Inferior parietal cortex (tissue), 1 donor: ENCODE data around the gene PLCD1.
"Not testable (repeated sequence)": the region's sequence is repeated elsewhere in the genome, so short reads cannot be mapped to it uniquely, and the experiment has no call there.

Source experiments
- DNase-seq: peaks from one replicate; pipeline ENCODE4 v3.0.0-alpha.2; 2016; ENCODE audit errors: extremely low spot score

The PLCD1 gene

GRCh38 chr3:38000242-38000916 is 29.1 kb downstream of the PLCD1 start:
- DNase-seq: no peak

DNA sequence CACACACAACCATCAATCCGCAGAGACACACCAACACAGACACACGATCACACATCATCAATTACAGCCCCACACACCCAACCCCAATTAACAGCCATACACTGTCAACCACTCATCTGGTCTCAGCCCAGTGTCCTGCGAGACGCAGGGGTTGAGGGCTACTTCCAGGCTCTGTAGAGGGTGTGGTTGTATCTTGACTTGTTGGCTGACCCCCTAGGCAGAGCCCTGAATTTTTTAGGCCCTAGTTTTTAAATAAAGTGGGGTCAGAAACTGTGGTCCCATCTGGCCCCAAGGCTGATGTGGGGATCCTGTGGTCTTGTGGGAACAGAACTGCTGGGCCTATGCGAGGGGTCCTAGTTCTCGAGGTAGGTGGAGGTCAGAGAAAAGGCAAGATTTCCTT is 29.6 kb downstream of the PLCD1 start:
- no peak for DNase-seq

DNA sequence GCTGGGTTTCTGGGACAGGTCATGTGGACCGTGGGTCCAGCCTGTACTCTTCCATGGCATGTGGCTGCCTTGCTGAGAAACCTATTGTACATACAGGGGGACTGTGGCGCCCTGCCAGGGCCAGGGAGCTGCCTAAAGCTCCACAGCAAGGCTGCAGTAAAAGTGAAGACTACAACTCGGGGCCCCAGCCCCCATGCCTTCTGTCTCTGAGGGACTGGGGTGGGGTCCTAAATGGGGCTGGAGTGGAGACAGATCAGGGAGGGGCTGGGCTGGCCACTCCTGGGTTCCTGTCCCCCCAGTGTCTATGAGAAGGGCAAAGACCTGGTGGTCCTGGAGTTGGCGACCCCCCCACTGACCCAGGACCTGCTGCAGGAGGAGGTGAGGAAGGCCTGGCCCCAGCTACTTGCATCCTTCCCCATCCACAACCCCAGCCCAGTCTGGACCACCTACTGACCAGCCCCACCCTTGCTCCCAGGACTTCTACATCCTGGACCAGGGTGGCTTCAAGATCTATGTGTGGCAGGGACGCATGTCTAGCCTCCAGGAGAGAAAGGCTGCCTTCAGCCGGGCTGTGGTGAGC is 31.6 kb downstream of the PLCD1 start:
- DNase-seq: no peak

DNA sequence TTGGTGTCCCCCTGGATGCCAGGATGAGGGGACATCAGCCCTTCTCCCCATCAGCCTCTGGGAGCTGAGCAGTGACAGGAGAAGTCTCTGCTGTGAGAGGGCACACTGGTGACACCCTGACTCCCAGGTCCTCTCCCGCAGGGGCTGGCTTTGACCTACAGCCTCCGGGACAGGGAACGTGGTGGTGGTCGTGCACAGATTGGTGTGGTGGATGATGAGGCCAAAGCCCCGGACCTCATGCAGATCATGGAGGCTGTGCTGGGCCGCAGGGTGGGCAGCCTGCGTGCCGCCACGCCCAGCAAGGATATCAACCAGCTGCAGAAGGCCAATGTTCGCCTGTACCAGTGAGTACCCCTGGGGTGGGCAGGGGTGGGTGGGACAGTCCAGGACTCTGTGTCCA is 32.1 kb downstream of the PLCD1 start:
- DNase-seq: no peak

DNA sequence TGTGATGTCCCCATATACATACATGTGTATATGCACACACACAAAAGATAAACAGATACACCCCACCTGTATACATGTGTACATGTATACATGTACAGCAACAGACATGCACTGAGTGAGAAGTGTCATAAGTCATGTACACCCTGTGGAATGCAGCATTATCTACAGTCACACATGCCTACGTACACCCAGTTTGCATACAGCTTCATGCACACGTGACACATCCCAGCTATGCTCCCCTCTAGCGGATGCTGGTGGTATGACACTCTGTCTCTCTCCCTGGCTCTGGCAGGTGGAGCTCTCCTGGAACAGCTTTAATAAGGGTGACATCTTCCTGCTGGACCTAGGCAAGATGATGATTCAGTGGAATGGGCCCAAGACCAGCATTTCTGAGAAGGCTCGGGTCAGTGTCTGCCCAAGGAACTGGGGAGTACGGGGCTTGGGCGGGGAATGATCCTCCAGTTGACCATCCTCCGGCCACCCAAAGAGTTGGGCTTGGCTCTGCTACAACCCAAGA is 32.6 kb downstream of the PLCD1 start:
- DNase-seq: peak; percentile 79

GRCh38 chr3:37995652-37996641 is 33.5 kb downstream of the PLCD1 start:
- DNase-seq: no peak

GRCh38 chr3:37994639-37994972 is 34.8 kb downstream of the PLCD1 start:
- no peak for DNase-seq

GRCh38 chr3:37993820-37994638 is 35.4 kb downstream of the PLCD1 start:
- DNase-seq: peak; percentile 63

GRCh38 chr3:37993460-37993819 is 36.0 kb downstream of the PLCD1 start:
- DNase-seq: no peak

DNA sequence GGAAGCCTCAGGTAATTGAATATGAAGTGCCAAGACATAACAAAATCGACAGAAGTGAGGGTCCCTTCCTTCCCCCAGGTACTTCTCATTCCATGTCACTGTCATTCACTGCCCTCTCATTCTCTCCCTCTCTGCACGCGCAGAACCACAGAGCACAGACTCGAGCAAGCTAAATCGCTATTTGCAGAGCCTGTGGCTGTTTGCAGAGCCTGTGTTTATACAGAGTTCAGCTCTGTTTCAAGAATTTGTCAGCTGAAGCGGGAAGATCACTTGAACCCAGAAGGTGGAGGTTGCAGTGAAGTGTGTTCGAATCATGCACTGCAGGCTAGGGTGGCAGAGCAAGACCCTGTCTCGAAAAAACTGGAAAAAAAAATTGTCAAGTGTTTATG is 36.4 kb downstream of the PLCD1 start:
- no peak for DNase-seq

GRCh38 chr3:37992271-37993066 is 37.0 kb downstream of the PLCD1 start:
- no peak for DNase-seq

DNA sequence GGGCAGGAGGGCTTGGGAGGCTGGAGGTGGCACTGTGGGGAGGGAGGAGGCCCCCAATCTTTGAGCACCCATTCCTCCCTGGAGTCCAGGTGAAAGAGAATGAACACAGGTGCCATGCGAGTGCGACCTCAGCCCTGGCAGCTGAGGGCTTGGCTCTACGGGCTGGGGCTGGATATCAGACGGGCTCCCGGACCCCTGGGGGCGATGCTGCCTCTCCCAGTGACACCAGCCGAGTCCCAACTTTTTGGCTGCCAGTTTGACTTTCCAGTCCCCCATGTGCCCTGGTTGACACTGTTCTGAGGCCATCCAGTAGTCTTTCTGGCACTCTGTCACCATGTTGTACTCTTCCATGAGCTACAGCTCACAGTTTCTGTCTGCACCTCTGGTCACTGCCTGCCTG is 37.6 kb downstream of the PLCD1 start:
- no peak for DNase-seq

GRCh38 chr3:37991109-37991508 is 38.3 kb downstream of the PLCD1 start:
- no peak for DNase-seq

GRCh38 chr3:37990527-37990926 is 38.9 kb downstream of the PLCD1 start, which contains the start of gene VILL:
VILL (plus strand) TSS chr3:37990786; CDS start chr3:37993673, 2,887 bp downstream.
- no peak for DNase-seq

DNA sequence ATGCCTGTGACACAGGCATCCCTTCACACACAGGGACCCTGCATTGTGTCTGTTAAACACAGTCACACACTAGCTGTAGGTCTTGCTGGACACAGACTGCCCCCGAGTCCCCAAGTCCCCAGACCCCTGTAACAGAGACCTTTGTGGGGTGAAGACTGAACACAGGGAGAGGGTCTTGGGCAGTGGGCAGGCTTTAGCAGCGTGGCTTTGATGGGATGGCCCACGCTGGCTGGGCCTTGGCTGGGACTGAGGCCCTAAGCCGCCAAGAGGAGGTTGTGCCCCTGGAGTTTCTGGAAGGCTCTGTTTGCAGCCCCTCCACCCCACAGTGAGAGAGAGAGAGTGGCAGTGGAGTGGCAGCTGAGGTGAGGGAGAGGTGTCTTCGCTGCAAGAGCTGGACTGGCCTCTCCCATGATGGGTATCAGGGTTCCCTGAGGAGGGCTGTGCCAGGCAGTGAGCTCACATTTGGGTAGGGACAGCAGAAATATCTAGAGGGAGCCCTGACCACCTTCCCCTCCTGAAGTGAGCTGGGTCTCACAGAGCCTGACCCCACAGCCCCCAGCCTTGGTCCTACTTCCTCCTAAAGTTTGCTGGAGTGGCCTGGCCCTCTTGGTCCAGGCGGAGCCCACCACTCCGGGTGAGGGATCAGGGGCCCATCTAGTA is 39.5 kb downstream of the PLCD1 start:
- DNase-seq: no peak

GRCh38 chr3:37988931-37989525 is 40.4 kb downstream of the PLCD1 start:
- DNase-seq: no peak

DNA sequence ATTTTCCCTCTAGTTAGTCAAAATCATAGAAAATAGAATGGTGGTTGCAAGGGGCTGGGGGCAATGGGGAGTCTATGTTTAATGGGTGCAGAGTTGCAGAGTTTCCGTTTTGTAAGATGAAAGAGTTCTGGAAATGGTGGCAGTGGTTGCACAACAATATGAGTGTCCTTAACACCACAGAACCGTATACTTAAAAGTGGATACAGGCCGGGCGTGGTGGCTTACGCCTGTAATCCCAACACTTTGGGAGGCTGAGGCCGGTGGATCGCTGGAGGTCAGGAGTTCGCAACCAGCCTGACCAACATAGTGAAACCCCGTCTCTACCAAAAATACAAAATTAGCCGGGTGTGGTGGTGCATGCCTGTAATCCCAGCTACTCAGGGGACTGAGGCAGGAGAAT is 41.1 kb downstream of the PLCD1 start:
- DNase-seq: not testable (repeated sequence)

- no peak for DNase-seq
Observed at GRCh38 chr3:37987751-37988179, 41.7 kb downstream of the PLCD1 start.

GRCh38 chr3:37987315-37987697 is 42.1 kb downstream of the PLCD1 start:
- no peak for DNase-seq
